ENCODE data around the gene NSD2.
A peak's percentile ranks its signal among the peaks of the same experiment; 100 is the strongest.

Gene NSD2

DNA sequence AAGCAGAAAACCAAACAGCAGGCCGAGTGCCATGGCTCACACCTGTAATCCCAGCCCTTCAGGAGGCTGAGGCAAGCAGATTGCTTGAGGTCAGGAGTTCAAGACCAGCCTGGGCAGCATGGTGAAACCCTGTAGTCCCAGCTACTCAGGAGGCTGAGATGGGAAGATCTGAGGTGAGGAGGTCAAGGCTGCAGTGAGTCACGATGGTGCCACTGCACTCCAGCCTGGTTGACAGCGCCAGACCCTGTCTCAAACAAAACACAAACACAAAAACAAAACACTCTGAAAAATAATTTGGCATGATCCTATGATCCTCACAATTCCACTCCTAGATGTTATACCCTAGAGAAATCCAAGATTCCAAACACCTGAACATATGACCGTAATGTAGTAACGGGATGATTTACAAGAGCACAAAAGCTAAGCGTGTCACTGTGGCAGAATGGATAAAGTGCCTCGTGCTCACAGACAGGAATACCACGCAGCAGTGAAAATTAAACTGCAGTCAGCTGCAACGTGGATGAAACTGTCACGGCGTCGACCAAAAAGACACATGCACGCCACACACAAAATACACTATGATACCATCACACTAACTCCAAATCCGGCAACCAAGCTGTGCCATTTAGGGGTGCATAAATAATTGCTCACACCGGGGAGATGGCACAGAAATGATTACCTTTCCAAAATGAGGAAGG is 135.9 kb downstream of the NSD2 start:
- H3K9ac ChIP-seq (ENCODE audit: low read length) = no peak overlapping the region
- no peak overlapping the region for H3K23ac ChIP-seq (ENCODE audit: low read length)
- WGBS (ENCODE audit: extremely low coverage, insufficient coverage, insufficient read length) = no CpG with 5 or more reads among the region's 15 CpGs
- H3K18ac ChIP-seq (ENCODE audit: low read length) = no peak overlapping the region
- peak overlapping the region; percentile 98 for H3K4me2 ChIP-seq (ENCODE audit: low read length)
- no peak overlapping the region for H4K91ac ChIP-seq (ENCODE audit: low read depth, low read length)
- no peaks in the 10 kb centered on the region for H3K27me3 ChIP-seq (ENCODE audit: insufficient read depth, low read length)
- H4K8ac ChIP-seq (ENCODE audit: low read depth, low read length) = no peak overlapping the region
- H3K4ac ChIP-seq (ENCODE audit: low read depth, low read length) = peak overlapping the region; percentile 77
- H3K27ac ChIP-seq (ENCODE audit: low read depth, low read length) = no peak overlapping the region
- no peak overlapping the region for H2AFZ ChIP-seq (ENCODE audit: insufficient read depth, low read length, poor library complexity)
- peak in 1 of 2 donors; percentile 13 for DNase-seq
- H2BK120ac ChIP-seq (ENCODE audit: insufficient read depth, low read length, poor library complexity) = no peak overlapping the region
- peaks cover 14% of the 10 kb centered on the region for H3K79me2 ChIP-seq (ENCODE audit: control insufficient read depth, insufficient read depth, low read length, poor library complexity)
- H3K4me3 ChIP-seq (ENCODE audit: low read depth, low read length) = no peak overlapping the region
- H2AK5ac ChIP-seq (ENCODE audit: low read length) = no peak overlapping the region
- no peak overlapping the region for H3K14ac ChIP-seq (ENCODE audit: low read length)
- peaks cover 5% of the 10 kb centered on the region for H3K79me1 ChIP-seq (ENCODE audit: low read length)
- H3K4me1 ChIP-seq (ENCODE audit: control insufficient read depth in 1 of 2, insufficient read depth in 2 of 2, low read length in 2 of 2) = peaks cover 7 to 8% of the 10 kb centered on the region in 2 experiments
- H2BK12ac ChIP-seq (ENCODE audit: low read length) = no peak overlapping the region
- peaks cover 5 to 11% of the 10 kb centered on the region in 2 experiments for H3K36me3 ChIP-seq (ENCODE audit: control insufficient read depth in 1 of 2, insufficient read depth in 2 of 2, low read length in 2 of 2)
- H2BK5ac ChIP-seq (ENCODE audit: low read depth, low read length, poor library complexity) = no peak overlapping the region
- H4K12ac ChIP-seq (ENCODE audit: low read depth, low read length) = no peak overlapping the region
- H3K9me3 ChIP-seq (ENCODE audit: insufficient read depth, low read depth, low read length) = no peaks in the 10 kb centered on the region

DNA sequence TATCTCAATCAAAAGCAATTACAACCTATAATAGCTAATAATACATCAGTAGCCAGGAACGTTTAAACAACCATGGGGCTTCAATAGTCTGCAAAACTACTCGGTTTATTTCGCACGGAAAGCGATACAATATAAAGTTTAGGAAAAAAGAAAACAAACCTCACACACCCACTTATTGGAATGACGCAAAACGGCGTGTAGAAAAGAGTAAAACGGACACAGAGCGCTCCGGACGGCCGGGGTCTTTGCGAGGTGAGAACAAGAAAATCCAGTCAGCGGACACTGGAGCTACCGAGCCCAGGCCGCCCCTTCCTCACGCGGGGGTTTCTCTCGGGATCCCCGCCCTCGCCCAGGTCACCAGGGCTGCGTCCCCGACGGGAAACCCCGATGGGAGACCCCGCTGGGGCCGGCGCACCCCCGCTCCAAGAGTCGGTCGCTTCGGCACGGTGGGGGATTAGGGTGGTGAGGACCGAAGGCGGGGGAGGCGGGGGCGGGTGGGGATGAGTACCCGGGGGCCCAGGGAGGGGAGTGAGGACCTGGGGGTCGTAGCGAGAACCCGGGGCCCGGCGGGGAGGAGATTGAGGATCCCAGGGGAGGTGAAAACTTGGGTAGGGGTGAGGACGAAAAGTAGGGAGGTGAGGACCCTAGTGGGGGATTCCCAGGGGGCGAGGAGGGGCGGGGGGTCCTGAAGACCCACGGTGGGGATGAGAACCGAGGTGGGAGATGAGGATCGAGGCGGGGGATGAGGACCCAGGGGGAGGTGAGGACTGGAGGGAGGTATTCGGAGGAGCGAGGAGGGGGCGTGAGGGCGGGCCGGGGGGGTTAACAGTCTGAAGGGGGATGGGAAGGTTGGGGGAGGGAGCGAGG is 136.8 kb downstream of the NSD2 start:
- H3K9me3 ChIP-seq (ENCODE audit: insufficient read depth, low read depth, low read length) = no peaks in the 10 kb centered on the region
- peak overlapping the region; percentile 93 for H3K4me3 ChIP-seq (ENCODE audit: low read depth, low read length)
- no peaks in the 10 kb centered on the region for H3K27me3 ChIP-seq (ENCODE audit: insufficient read depth, low read length)
- DNase-seq = peak in 1 of 2 donors; percentile 29
- H3K79me1 ChIP-seq (ENCODE audit: low read length) = peaks cover 5% of the 10 kb centered on the region
- H2AK5ac ChIP-seq (ENCODE audit: low read length) = no peak overlapping the region
- no peak overlapping the region for H4K8ac ChIP-seq (ENCODE audit: low read depth, low read length)
- no peak overlapping the region for H2BK12ac ChIP-seq (ENCODE audit: low read length)
- peaks cover 14% of the 10 kb centered on the region for H3K79me2 ChIP-seq (ENCODE audit: control insufficient read depth, insufficient read depth, low read length, poor library complexity)
- H4K12ac ChIP-seq (ENCODE audit: low read depth, low read length) = no peak overlapping the region
- no peak overlapping the region for H2BK5ac ChIP-seq (ENCODE audit: low read depth, low read length, poor library complexity)
- peak overlapping the region; percentile 24 for H3K14ac ChIP-seq (ENCODE audit: low read length)
- WGBS (ENCODE audit: extremely low coverage, insufficient coverage, insufficient read length) = no CpG with 5 or more reads among the region's 57 CpGs
- peaks cover 5 to 11% of the 10 kb centered on the region in 2 experiments for H3K36me3 ChIP-seq (ENCODE audit: control insufficient read depth in 1 of 2, insufficient read depth in 2 of 2, low read length in 2 of 2)
- H3K9ac ChIP-seq (ENCODE audit: low read length) = peak overlapping the region; percentile 81
- no peak overlapping the region for H4K91ac ChIP-seq (ENCODE audit: low read depth, low read length)
- no peak overlapping the region for H3K23ac ChIP-seq (ENCODE audit: low read length)
- no peak overlapping the region for H2BK120ac ChIP-seq (ENCODE audit: insufficient read depth, low read length, poor library complexity)
- H3K4me2 ChIP-seq (ENCODE audit: low read length) = peak overlapping the region; percentile 98
- no peak overlapping the region for H3K18ac ChIP-seq (ENCODE audit: low read length)
- no peak overlapping the region for H3K27ac ChIP-seq (ENCODE audit: low read depth, low read length)
- H3K4ac ChIP-seq (ENCODE audit: low read depth, low read length) = peak overlapping the region; percentile 30
- peaks cover 7 to 8% of the 10 kb centered on the region in 2 experiments for H3K4me1 ChIP-seq (ENCODE audit: control insufficient read depth in 1 of 2, insufficient read depth in 2 of 2, low read length in 2 of 2)
- no peak overlapping the region for H2AFZ ChIP-seq (ENCODE audit: insufficient read depth, low read length, poor library complexity)

DNA sequence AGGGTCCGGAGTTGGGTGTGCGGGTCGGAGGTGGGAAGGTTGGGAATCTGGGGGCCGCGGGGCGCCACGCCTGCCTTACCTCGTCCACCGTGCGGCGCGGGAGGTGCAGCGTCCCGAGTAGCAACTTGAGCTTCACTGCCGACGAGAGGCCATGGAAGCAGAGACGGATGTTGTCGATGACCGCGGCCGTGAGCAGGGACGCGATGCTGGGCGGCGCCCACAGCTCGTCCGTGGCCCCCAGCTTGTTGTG is 137.4 kb downstream of the NSD2 start:
- H4K91ac ChIP-seq (ENCODE audit: low read depth, low read length) = peak overlapping the region; percentile 85
- H3K4me2 ChIP-seq (ENCODE audit: low read length) = peak overlapping the region; percentile 98
- peaks cover 5 to 11% of the 10 kb centered on the region in 2 experiments for H3K36me3 ChIP-seq (ENCODE audit: control insufficient read depth in 1 of 2, insufficient read depth in 2 of 2, low read length in 2 of 2)
- WGBS (ENCODE audit: extremely low coverage, insufficient coverage, insufficient read length) = no CpG with 5 or more reads among the region's 27 CpGs
- H3K4me1 ChIP-seq (ENCODE audit: control insufficient read depth in 1 of 2, insufficient read depth in 2 of 2, low read length in 2 of 2) = peaks cover 7 to 8% of the 10 kb centered on the region in 2 experiments
- peak overlapping the region; percentile 91 for H4K12ac ChIP-seq (ENCODE audit: low read depth, low read length)
- peak overlapping the region; percentile 99 for H4K8ac ChIP-seq (ENCODE audit: low read depth, low read length)
- peak overlapping the region; percentile 93 for H3K4me3 ChIP-seq (ENCODE audit: low read depth, low read length)
- H3K79me2 ChIP-seq (ENCODE audit: control insufficient read depth, insufficient read depth, low read length, poor library complexity) = peaks cover 14% of the 10 kb centered on the region
- H3K9me3 ChIP-seq (ENCODE audit: insufficient read depth, low read depth, low read length) = no peaks in the 10 kb centered on the region
- peaks cover 5% of the 10 kb centered on the region for H3K79me1 ChIP-seq (ENCODE audit: low read length)
- H3K9ac ChIP-seq (ENCODE audit: low read length) = peak overlapping the region; percentile 81
- H3K18ac ChIP-seq (ENCODE audit: low read length) = peak overlapping the region; percentile 99
- H3K23ac ChIP-seq (ENCODE audit: low read length) = no peak overlapping the region
- peaks cover 1% of the 10 kb centered on the region for H3K27me3 ChIP-seq (ENCODE audit: insufficient read depth, low read length)
- H2AFZ ChIP-seq (ENCODE audit: insufficient read depth, low read length, poor library complexity) = peak overlapping the region; percentile 99
- peak overlapping the region; percentile 98 for H3K14ac ChIP-seq (ENCODE audit: low read length)
- H2BK5ac ChIP-seq (ENCODE audit: low read depth, low read length, poor library complexity) = peak overlapping the region; percentile 78
- peak overlapping the region; percentile 73 for H3K4ac ChIP-seq (ENCODE audit: low read depth, low read length)
- H3K27ac ChIP-seq (ENCODE audit: low read depth, low read length) = peak overlapping the region; percentile 93
- peak overlapping the region; percentile 88 for H2BK120ac ChIP-seq (ENCODE audit: insufficient read depth, low read length, poor library complexity)
- DNase-seq = no peak
- H2BK12ac ChIP-seq (ENCODE audit: low read length) = no peak overlapping the region
- H2AK5ac ChIP-seq (ENCODE audit: low read length) = no peak overlapping the region

DNA sequence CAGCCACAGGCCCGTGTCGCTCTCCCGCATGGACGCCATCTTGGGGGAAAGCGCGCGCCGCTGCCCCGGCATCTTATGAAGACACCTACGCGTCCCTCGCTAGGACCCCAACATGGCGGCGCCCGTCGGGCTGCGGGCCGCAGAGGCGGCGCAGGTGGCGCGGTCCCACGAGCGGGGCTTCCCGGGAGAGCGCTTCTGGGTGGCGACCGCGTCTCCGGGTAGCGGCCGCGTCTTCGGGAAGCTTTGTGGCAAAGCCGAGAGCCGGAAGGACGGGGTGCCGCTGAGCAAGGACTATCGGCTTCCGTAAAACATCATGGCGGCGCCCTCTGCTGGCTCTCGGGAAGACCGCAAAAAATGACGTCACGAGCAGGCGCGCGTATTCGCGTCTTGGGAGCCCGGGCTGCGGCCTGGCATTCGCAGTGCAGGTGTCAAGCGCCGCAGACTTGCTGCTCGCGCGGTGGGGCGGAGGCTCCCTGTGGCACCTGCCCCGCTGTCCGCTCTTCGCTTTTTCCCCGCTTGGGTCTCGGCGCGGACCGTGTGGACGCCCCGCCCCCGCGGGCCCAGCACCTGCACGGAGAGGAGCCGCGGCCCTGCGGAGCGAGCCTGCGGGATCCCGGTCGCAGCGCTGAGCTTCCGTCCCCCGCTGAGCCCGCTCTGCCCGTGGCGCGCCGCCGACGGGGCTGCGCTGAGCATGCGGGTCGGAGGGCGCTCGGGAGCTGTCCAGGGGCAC is 137.9 kb downstream of the NSD2 start, which contains the start of gene NELFA:
NELFA (minus strand) TSS at position 54 of the 730 bp plus-strand sequence; CDS start at position 39, 15 bp downstream.
- Histone ChIP-seq H3K4ac (ENCODE audit: low read depth, low read length) (peak within 1 kb of the TSS; percentile 73), H2BK5ac (ENCODE audit: low read depth, low read length, poor library complexity) (peak within 1 kb of the TSS; percentile 95), H3K4me2 (ENCODE audit: low read length) (peak within 1 kb of the TSS; percentile 98), H3K9me3 (ENCODE audit: insufficient read depth, low read depth, low read length) (no peaks in the 10 kb centered on the region), H4K91ac (ENCODE audit: low read depth, low read length) (peak within 1 kb of the TSS; percentile 85), H2AFZ (ENCODE audit: insufficient read depth, low read length, poor library complexity) (peak within 1 kb of the TSS; percentile 99), H3K18ac (ENCODE audit: low read length) (peak within 1 kb of the TSS; percentile 99), H2BK12ac (ENCODE audit: low read length) (no peak within 1 kb of the TSS), H2BK120ac (ENCODE audit: insufficient read depth, low read length, poor library complexity) (peak within 1 kb of the TSS; percentile 88), H4K8ac (ENCODE audit: low read depth, low read length) (peak within 1 kb of the TSS; percentile 99), H3K4me1 (ENCODE audit: control insufficient read depth in 1 of 2, insufficient read depth in 2 of 2, low read length in 2 of 2) (peaks cover 7 to 8% of the 10 kb centered on the region in 2 experiments), H2AK5ac (ENCODE audit: low read length) (no peak within 1 kb of the TSS), H3K4me3 (ENCODE audit: low read depth, low read length) (peak within 1 kb of the TSS; percentile 93), H3K27ac (ENCODE audit: low read depth, low read length) (peak within 1 kb of the TSS; percentile 93), H3K36me3 (ENCODE audit: control insufficient read depth in 1 of 2, insufficient read depth in 2 of 2, low read length in 2 of 2) (peaks cover 5 to 9% of the 10 kb centered on the region in 2 experiments), H3K79me2 (ENCODE audit: control insufficient read depth, insufficient read depth, low read length, poor library complexity) (peaks cover 14% of the 10 kb centered on the region), H3K23ac (ENCODE audit: low read length) (no peak within 1 kb of the TSS), H4K12ac (ENCODE audit: low read depth, low read length) (peak within 1 kb of the TSS; percentile 91), H3K79me1 (ENCODE audit: low read length) (peaks cover 5% of the 10 kb centered on the region), H3K14ac (ENCODE audit: low read length) (peak within 1 kb of the TSS; percentile 98), H3K27me3 (ENCODE audit: insufficient read depth, low read length) (peaks cover 3% of the 10 kb centered on the region), H3K9ac (ENCODE audit: low read length) (peak within 1 kb of the TSS; percentile 90)
- WGBS (ENCODE audit: extremely low coverage, insufficient coverage, insufficient read length) = no CpG with 5 or more reads among the region's 95 CpGs
- DNase-seq = peak; percentile 96 to 99
